Activated CD8-positive, alpha-beta memory T cell treated with anti-CD3 and anti-CD28 coated beads, Interleukin-2, amount 50 U/mL, for 48 hours (primary cell): ENCODE results near the gene TNMD.
A peak's percentile ranks its signal among the peaks of the same experiment; 100 is the strongest.
"Not testable (repeated sequence)": the region's sequence is repeated elsewhere in the genome, so short reads cannot be mapped to it uniquely, and the experiment has no call there.

Experiments
- DNase-seq: peaks from one replicate; pipeline ENCODE4 v3.0.0-alpha.2; 2020

TNMD gene

GRCh38 chrX:100584611-100585010 is at the start of gene TNMD:
Gene TNMD, plus strand, starts transcription at chrX:100584936. Its CDS starts 83 bp downstream, at chrX:100585019.
- DNase-seq = no peak

GRCh38 chrX:100565534-100565933 is 19.2 kb upstream of the TNMD start:
- not testable (repeated sequence) for DNase-seq

- DNase-seq = no peak
Observed at GRCh38 chrX:100586747-100587146, 2.0 kb downstream of the TNMD start.

DNA sequence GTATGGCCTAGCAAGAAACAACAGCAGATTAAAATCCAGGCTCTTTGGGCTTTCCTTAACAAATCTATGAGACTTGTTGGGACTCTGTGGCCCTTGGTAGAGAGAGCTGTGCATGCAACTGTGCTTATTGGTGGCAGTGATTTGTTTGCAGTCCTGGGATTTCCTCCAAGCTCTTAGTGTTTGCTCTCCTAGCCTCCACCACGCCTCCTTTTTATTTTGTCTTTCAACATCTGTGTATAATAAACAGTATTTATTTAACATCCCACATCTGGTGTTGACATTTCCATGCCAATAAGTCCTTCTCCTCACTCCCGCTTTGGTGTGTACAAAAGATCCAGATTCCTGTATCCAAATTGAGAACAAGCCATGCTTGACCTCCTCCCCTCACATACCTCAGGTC is 3.1 kb downstream of the TNMD start:
- no peak for DNase-seq

GRCh38 chrX:100591256-100592051 is 6.7 kb downstream of the TNMD start:
- no peak for DNase-seq

- DNase-seq = no peak
Observed at GRCh38 chrX:100593126-100593525, 8.4 kb downstream of the TNMD start.

GRCh38 chrX:100593581-100593980 is 8.8 kb downstream of the TNMD start:
- no peak for DNase-seq

DNA sequence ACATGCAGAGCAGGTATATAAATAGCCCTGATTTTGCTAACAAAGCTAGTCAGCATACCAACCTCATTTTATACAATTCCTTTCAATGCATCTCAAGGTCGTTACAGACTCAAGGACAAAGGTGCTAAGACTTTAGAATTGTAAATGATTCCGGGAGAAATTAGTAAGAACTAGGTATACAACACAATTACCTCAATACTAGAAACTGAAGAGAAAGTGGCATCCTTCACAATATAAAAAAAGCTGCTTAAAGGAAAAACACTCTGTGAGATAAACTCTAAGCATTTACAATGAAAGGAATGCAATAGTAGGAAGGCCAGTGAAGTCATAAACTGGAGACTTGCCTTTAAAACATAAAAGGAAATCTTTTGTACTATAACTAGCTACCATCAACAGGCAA is 11.9 kb downstream of the TNMD start:
- DNase-seq = no peak

DNA sequence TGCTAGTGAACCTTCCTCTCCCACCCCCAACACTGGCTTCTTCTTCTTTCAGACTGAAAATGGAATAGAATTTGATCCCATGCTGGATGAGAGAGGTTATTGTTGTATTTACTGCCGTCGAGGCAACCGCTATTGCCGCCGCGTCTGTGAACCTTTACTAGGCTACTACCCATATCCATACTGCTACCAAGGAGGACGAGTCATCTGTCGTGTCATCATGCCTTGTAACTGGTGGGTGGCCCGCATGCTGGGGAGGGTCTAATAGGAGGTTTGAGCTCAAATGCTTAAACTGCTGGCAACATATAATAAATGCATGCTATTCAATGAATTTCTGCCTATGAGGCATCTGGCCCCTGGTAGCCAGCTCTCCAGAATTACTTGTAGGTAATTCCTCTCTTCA is 14.7 kb downstream of the TNMD start:
- no peak for DNase-seq

DNA sequence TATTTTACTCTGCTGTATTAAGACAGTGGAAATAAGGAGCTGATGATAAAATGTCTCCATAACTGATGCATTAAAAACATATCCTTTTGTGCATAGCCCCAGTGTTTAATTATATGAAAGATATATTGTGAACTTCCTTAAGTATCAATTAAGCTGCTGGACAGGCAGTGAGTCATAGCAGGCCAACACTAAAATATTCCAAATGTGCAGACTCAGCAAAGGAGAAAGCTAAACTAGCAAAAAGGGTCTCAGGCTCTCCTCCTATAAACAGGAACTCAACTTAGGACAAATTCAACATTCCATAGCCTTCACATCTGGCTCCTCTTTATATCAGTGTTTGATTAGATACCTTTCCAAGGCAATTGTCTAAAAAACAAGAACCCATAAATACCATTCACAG is 15.6 kb downstream of the TNMD start:
- DNase-seq = no peak

- no peak for DNase-seq
Observed at GRCh38 chrX:100600758-100601157, 16.0 kb downstream of the TNMD start.

GRCh38 chrX:100606753-100607152 is 22.0 kb downstream of the TNMD start:
- no peak for DNase-seq

DNA sequence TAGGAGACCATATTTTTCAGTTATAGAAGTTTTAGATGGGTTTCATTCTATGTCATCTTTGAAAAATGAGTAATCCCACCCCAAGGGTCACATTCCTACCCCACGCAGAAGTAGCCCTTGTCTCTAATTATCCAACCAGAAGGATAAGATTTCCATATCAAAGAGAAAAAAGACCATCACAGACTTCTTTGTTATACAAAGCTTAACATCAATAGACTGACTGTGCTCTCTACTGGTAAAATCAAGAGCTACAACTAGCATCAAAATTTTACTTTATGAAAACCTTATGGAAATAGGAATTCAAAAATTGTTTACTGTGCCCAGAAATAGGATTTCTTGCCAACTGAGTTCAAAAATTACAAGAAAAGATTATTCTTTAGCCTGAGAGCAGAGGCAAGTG is 24.9 kb downstream of the TNMD start:
- DNase-seq = no peak

- DNase-seq = no peak
Observed at GRCh38 chrX:100611951-100612350, 27.2 kb downstream of the TNMD start.

- DNase-seq = no peak
Observed at GRCh38 chrX:100615005-100615404, 30.3 kb downstream of the TNMD start.

GRCh38 chrX:100623001-100623400 is 38.3 kb downstream of the TNMD start:
- no peak for DNase-seq

DNA sequence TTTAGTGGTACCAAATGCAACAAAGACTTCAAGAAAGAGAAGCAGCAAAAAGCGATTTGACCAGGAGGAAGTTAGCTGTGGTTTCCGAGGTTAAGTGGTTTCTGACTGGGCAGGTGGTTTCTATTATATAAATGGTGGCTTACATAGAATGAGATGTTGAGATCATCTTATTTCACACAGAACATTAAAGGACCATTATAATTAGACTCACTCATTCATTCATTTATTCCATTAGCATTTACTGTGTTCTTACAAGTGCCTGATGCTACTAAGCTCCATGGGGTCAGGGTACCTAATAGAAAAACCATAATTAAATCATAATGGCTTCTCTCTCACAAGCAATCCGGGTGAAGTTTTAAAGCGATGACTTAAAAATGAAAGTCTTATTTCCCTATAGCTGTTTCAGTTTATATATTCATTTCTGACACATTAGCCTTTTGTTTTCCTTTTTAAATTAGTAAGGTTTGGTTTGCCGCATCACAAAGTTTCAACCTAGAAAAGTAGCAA is 41.3 kb downstream of the TNMD start:
- DNase-seq = no peak

GRCh38 chrX:100635040-100635439 is 50.3 kb downstream of the TNMD start:
- no peak for DNase-seq

DNA sequence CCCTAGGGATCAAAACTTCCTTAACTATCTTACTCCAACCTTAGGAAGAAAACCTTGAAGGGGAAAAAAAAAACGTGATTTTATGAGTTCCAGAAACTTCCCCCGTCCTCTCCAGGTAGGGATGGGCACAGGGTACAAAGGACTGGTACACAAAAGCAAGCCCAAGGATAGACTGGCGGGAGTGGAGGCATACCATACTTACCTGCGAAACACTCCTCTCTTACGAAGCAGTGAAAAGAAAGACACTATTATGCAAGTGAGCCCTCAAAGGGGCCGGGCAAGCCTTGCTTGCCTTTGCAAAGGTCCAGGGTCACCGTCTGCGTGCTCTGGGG is 51.2 kb downstream of the TNMD start:
- no peak for DNase-seq

DNA sequence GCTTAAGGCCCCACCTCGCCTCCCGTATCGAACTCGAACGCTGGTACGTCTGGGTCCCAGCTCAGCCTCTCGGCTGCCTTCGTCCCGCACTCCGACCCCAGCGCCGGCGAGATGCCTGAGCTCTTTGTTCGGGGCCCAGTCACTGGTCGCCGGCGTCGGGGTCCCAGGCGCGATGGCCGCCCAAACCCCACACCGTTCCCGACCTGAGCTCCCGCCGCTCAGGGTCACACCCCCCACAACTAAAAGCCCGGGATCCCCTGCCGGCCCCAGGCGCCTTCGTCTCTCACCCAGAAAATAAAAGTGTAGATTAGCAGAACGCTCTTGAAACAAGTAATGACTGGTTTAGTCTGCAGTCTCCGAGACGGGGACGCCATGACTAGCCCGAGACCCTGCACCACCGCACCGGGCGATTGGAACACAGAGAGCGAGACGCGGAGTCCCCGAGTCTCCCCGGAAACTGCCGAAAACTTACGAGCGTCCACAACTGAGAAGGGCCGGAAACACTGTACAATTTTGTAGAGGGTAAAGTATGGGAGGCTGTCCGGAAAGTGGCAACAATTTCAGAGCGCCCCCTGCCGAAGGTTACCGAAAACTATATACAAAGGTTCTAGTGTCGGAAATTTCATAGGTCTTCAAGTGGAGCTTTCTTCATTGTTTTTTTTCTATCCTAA is 51.7 kb downstream of the TNMD start, which contains the start of gene TSPAN6:
Gene TSPAN6, minus strand, starts transcription at position 486 of the 671 bp plus-strand sequence. Its CDS starts 112 bp downstream, at position 374.
- peak; percentile 74 for DNase-seq

DNA sequence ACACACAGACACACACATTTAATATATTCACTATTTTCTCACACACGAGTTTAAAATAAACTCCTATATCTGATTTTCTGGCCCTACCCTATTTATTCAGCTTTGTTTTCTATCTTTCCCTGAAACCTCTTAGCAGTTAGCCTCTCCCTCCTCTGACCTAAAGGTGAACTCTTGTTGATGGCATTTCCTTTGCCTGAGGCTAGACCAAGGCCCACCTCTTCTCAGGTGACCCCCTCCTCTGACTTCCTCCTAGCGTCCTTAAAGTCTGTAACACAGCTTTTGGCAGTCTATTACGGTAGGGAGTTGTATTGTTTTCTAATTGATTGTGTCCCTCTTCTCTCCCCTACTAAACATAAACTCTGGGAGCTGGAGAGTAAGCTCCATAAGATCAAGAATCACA is 57.6 kb downstream of the TNMD start:
- DNase-seq = no peak

DNA sequence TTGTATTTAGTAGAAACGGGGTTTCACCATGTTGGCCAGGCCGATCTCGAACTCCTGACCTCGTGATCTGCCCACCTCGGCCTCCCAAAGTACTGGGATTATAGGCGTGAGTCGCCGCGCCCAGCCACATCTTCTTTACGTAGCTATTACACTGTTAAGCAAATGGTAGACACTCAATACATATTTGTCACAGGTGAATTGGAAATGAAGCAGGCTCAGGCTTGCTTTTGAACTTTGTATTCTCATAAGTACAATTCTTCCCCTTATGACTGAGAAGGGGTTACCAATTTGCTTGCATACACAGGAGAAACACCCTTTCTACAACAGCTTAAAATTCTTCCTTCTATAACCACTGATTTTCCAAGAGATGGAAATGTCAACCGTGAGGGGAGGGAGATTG is 58.5 kb downstream of the TNMD start:
- DNase-seq = no peak

DNA sequence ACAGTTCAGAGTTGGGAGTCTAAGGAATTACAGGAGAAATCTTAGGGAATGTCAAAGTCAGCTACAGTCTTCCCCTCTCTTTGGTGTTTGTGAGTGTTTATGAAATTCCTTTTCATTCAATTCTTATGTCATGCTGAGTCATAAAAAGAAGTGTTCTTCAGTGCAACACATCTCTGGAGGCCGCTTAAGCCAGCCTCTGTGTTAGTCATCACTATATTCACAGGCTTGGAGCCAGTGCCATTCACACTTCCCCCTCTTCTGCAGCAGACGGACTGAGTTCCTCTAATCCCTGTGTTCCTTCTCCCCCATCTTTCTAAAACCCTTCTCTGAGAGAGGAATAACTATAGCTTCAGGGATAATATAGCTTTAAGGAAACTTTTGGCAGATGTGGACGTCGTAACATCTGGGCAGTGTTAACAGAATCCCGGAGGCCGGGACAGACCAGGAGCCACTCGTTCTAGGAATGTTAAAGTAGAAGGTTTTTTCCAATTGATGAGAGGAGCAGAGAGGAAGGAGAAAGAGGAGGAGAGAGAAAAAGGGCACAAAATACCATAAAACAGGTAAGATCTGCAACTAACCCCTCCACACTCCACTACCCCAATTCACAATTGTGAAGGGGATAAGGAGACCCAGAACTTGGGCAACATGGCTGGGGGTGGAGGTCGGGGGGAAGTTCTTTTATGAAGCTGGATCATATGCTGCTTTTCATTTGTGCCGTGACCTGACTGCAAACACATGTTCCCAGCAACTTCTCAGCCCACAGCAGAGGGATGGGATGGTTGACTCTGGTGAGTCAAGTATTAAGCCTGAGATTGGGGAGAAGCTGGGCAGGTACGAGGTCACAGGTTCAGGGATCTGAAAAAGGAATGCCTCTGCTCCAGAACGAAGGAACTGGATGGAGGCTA is 59.5 kb downstream of the TNMD start, which contains the start of gene SRPX2:
Gene SRPX2, plus strand, starts transcription at position 244 of the 905 bp plus-strand sequence. CDS start 2,124 bp downstream, outside the sequence.
- no peak for DNase-seq
